H1 (cell line): ENCODE measurements around the gene FAM184B. TPM values are rescaled to one million over a fixed set of nuclear protein-coding genes. Genes with fewer than 3 reads are reported as not detected.

Source experiments
- ASH2L ChIP-seq: fragments of 200-600, 300-600 bp; sonication (generic); IDR thresholded peaks from one replicate; pipeline ENCODE4 v1.7.1; 2017; ENCODE audit warnings: low read length
- BCL11A ChIP-seq, 2 experiments: IDR thresholded peaks; one replicate each; pipeline ENCODE4 v1.6.1; 2011; ENCODE audit warnings: low read depth in 2 of 2, low read length in 2 of 2, mild to moderate bottlenecking in 2 of 2
- CTBP2 ChIP-seq: IDR thresholded peaks from 2 replicates; pipeline ENCODE4 v1.7.0; 2011; ENCODE audit warnings: borderline replicate concordance, mild to moderate bottlenecking, moderate library complexity, mixed read lengths, low read length; ENCODE audit not compliant: insufficient read depth, insufficient read length
- E2F6 ChIP-seq: IDR thresholded peaks from 2 replicates; pipeline ENCODE4 v1.6.1; 2012; ENCODE audit warnings: inconsistent platforms
- MAX ChIP-seq: IDR thresholded peaks from 2 replicates; pipeline ENCODE4 v1.6.1; 2012; ENCODE audit warnings: inconsistent platforms
- SIRT6 ChIP-seq: IDR thresholded peaks from one replicate; pipeline ENCODE4 v1.7.1; 2012; ENCODE audit warnings: low read length, inconsistent platforms
- TAF7 ChIP-seq: optimal IDR thresholded peaks from 2 replicates; pipeline ENCODE3; 2011; ENCODE audit warnings: low read depth, mild to moderate bottlenecking, inconsistent platforms, low read length, moderate library complexity, borderline replicate concordance
- polyA plus RNA-seq, 7 experiments: library from polyadenylated mRNA; depleted of rRNA in 3 of 7; stranded (reverse) in 5 of 7; unstranded in 2 of 7; fragments of >200 nt in 5 of 7; fragments of 200-250 nt in 2 of 7; gene quantifications; 1 replicate in 5 of 7; 2 replicates in 1 of 7; 4 replicates in 1 of 7; pipeline versions ENCODE4 v1.2.1 to v1.2.3, GENCODE V29; 2011 to 2013; ENCODE audit warnings: missing spikeins in 2 of 7, mixed read lengths in 2 of 7
- total RNA-seq: library from RNA; stranded (reverse); fragmentation: NEBNext Ultra II Directional; extraction: Animal tissue kit (Norgen Biotek cat#: 25700); gene quantifications from 2 replicates; pipeline ENCODE4 v1.2.1, GENCODE V29; 2021
- TF ChIP-seq, protein P1 (sequence below), 3 experiments: IDR thresholded peaks; 1 replicate in 2 of 3; 2 replicates in 1 of 3; pipeline versions ENCODE4 v1.5.1 to v1.6.1; 2011; ENCODE audit warnings: low read length in 3 of 3, mild to moderate bottlenecking in 3 of 3, inconsistent platforms in 2 of 3, low read depth in 1 of 3, moderate library complexity in 1 of 3; ENCODE audit not compliant: insufficient read depth in 1 of 3; ENCODE audit errors: control extremely low read depth in 1 of 3
- TF ChIP-seq, protein P2 (sequence below): IDR thresholded peaks from 2 replicates; pipeline ENCODE4 v1.6.1; 2011; ENCODE audit warnings: low read depth, mild to moderate bottlenecking, low read length; ENCODE audit not compliant: insufficient read depth

FAM184B gene
- total and polyA plus RNA-seq, 2 of the 8 experiments (the other 6 are each of a cell fraction or from before 2014, with no cell fraction given): 0.05 to 0.39 TPM

DNA sequence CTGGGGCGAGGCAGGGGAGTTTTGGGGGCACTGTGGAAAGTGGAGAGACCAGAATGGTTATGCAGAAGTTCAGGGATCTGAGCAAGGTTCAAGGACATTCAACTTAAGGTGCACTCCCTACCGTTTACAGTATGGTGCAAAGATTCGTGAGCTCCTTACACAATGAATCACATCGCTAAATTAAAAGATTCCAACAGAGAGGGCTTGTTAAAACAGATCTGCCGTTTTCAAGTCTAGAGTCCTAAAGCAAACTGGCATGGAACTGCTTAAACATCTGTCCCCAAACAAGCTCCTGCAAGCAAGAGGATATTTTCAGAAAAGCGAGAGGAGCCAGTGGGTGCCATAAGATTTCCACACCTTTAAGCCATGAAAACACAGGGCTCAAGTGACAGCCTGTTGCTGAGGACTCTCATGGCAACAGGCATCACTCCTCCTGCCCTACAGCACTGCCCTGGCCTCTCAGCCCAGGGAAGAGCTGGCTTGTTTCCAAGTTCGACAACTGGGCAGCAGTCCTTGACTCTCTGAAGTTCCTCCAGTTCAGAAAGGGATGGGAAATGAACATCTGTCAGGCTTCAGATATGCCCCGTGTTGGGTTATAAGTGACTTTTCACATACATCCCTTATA is 10.0 kb downstream of the FAM184B start (continued):
- TF ChIP-seq, protein P1, sequence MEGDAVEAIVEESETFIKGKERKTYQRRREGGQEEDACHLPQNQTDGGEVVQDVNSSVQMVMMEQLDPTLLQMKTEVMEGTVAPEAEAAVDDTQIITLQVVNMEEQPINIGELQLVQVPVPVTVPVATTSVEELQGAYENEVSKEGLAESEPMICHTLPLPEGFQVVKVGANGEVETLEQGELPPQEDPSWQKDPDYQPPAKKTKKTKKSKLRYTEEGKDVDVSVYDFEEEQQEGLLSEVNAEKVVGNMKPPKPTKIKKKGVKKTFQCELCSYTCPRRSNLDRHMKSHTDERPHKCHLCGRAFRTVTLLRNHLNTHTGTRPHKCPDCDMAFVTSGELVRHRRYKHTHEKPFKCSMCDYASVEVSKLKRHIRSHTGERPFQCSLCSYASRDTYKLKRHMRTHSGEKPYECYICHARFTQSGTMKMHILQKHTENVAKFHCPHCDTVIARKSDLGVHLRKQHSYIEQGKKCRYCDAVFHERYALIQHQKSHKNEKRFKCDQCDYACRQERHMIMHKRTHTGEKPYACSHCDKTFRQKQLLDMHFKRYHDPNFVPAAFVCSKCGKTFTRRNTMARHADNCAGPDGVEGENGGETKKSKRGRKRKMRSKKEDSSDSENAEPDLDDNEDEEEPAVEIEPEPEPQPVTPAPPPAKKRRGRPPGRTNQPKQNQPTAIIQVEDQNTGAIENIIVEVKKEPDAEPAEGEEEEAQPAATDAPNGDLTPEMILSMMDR (IDR thresholded peaks at IDR 0.05; ENCODE audit: control extremely low read depth in 1 of 3, insufficient read depth in 1 of 3, low read depth in 1 of 3, low read length in 3 of 3): no peak
- TF ChIP-seq TAF7 (no peak), ASH2L (no peak), E2F6 (no peak), BCL11A (IDR thresholded peaks at IDR 0.05; ENCODE audit: low read depth in 2 of 2, low read length in 2 of 2) (no peak), MAX (no peak), CTBP2 (no peak), SIRT6 (no peak)
- TF ChIP-seq, protein P2, sequence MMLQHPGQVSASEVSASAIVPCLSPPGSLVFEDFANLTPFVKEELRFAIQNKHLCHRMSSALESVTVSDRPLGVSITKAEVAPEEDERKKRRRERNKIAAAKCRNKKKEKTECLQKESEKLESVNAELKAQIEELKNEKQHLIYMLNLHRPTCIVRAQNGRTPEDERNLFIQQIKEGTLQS: no peak
